Measurements from ENCODE around the gene PCGF2.

PCGF2 gene

GRCh38 chr17:38751144-38751807 is 3.1 kb upstream of the PCGF2 start:
- DNase-seq: peak; percentile 80

GRCh38 chr17:38750312-38751121 is 2.4 kb upstream of the PCGF2 start:
- DNase-seq: peak; percentile 80

- DNase-seq: no peak
These were observed 1.8 kb upstream of the PCGF2 start for GRCh38 chr17:38750044-38750311.

- peak; percentile 92 for DNase-seq
These were observed 1.3 kb upstream of the PCGF2 start for GRCh38 chr17:38749223-38750043.

- no peak for DNase-seq
These were observed 721 bp upstream of the PCGF2 start for GRCh38 chr17:38748892-38749222.

- DNase-seq: peak; percentile 53
These were observed 530 bp downstream of the PCGF2 start for GRCh38 chr17:38747463-38748148.

- peak; percentile 53 for DNase-seq
These were observed 1.2 kb downstream of the PCGF2 start for GRCh38 chr17:38746849-38747462.

- peak; percentile 60 for DNase-seq
These were observed 1.9 kb downstream of the PCGF2 start for GRCh38 chr17:38746004-38746848.

- peak; percentile 98 for DNase-seq
These were observed 2.6 kb downstream of the PCGF2 start for GRCh38 chr17:38745545-38745944.

GRCh38 chr17:38743556-38744171 is 4.5 kb downstream of the PCGF2 start:
- DNase-seq: peak; percentile 88

GRCh38 chr17:38742411-38743308 is 5.5 kb downstream of the PCGF2 start:
- DNase-seq: peak; percentile 92

GRCh38 chr17:38741921-38742410 is 6.2 kb downstream of the PCGF2 start:
- DNase-seq: peak; percentile 69

- no peak for DNase-seq
These were observed 6.7 kb downstream of the PCGF2 start for GRCh38 chr17:38741461-38741860.

- no peak for DNase-seq
These were observed 7.3 kb downstream of the PCGF2 start for GRCh38 chr17:38740806-38741205.

GRCh38 chr17:38740044-38740443 is 8.1 kb downstream of the PCGF2 start:
- no peak for DNase-seq

GRCh38 chr17:38739305-38739704 is 8.8 kb downstream of the PCGF2 start:
- no peak for DNase-seq

- no peak for DNase-seq
These were observed 9.4 kb downstream of the PCGF2 start for GRCh38 chr17:38738686-38739085.

- no peak for DNase-seq
These were observed 10.0 kb downstream of the PCGF2 start for GRCh38 chr17:38738007-38738662.

- peak; percentile 59 for DNase-seq
These were observed 12.8 kb downstream of the PCGF2 start for GRCh38 chr17:38735161-38735997.
